ENCODE measurements around the gene PHLPP2. TPM values are rescaled to one million over a fixed set of nuclear protein-coding genes. Genes with fewer than 3 reads are reported as not detected.
A peak's percentile ranks its signal among the peaks of the same experiment; 100 is the strongest.

PHLPP2 gene
- total and polyA plus RNA-seq, 4 experiments from 2014 or later: 1.3 to 10.5 (median 6.2) TPM

GRCh38 chr16:71659471-71659870 is 65.0 kb downstream of the PHLPP2 start:
- H3K4me3 Mint-ChIP-seq: no peak overlapping the region
- no peaks in the 10 kb centered on the region for H3K27me3 ChIP-seq (ENCODE audit: insufficient read depth, low read length)
- peak overlapping the region in 1 of 7 donors; percentile 17 for H3K27ac Mint-ChIP-seq
- peaks cover 45 to 51% of the 10 kb centered on the region in 2 donors for H3K36me3 Mint-ChIP-seq
- H3K36me3 ChIP-seq (ENCODE audit: insufficient read depth, low read length): peaks cover 17% of the 10 kb centered on the region
- H3K9me3 Mint-ChIP-seq: no peaks in the 10 kb centered on the region
- no peak overlapping the region for H3K4me3 ChIP-seq (ENCODE audit: low read length in 2 of 2)
- H3K27me3 Mint-ChIP-seq: no peaks in the 10 kb centered on the region
- H3K9me3 ChIP-seq (ENCODE audit: control insufficient read depth in 1 of 2, low read length in 2 of 2): no peaks in the 10 kb centered on the region
- no peak overlapping the region for H3K27ac ChIP-seq (ENCODE audit: low read depth, low read length)
- H3K4me1 Mint-ChIP-seq: no peaks in the 10 kb centered on the region
- DNase-seq: no peak
- intact Hi-C loops (cut with micrococcal nuclease): no loop called here
- POLR2A ChIA-PET (ENCODE audit: partially characterized antibody): no interaction called here
- CTCF ChIA-PET (ENCODE audit: partially characterized antibody): interaction anchor here (0.7 to 0.9 kb wide), 2 partner anchors 49 to 241 kb away, joined by 3 to 4 read pairs; no protein-coding TSS in a partner anchor
- no peaks in the 10 kb centered on the region for H3K4me1 ChIP-seq (ENCODE audit: insufficient read depth, low read length)

DNA sequence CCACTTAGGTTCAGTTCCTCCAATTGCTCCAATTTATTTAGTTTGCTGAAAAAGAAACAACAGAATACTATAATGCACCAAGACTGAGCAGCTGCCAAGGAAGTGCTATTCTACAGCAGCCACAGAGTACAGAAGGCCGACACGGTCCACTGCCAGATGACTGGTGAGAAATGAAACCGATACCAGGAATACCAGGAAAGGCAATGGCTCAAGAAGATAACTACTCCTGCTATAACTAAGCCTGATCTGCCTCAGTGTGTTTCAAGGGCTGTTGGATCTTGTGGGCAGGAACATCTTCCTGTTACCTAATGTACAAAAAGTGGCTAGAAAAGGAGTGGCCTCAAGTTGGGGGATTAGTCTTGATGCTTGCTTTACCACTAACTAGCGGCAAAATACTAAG is 65.7 kb downstream of the PHLPP2 start:
- CTCF ChIA-PET (ENCODE audit: partially characterized antibody): no interaction called here
- H3K9me3 Mint-ChIP-seq: no peaks in the 10 kb centered on the region
- no peak overlapping the region for H3K4me3 Mint-ChIP-seq
- Histone ChIP-seq H3K27me3 (ENCODE audit: insufficient read depth, low read length) (no peaks in the 10 kb centered on the region), H3K4me1 (ENCODE audit: insufficient read depth, low read length) (no peaks in the 10 kb centered on the region), H3K4me3 (ENCODE audit: low read length in 2 of 2) (no peak overlapping the region), H3K36me3 (ENCODE audit: insufficient read depth, low read length) (peaks cover 17% of the 10 kb centered on the region), H3K27ac (ENCODE audit: low read depth, low read length) (no peak overlapping the region), H3K9me3 (ENCODE audit: control insufficient read depth in 1 of 2, low read length in 2 of 2) (no peaks in the 10 kb centered on the region)
- H3K27ac Mint-ChIP-seq: peak overlapping the region in 3 of 7 donors; percentile 38 to 69 (median 65)
- intact Hi-C loops (cut with micrococcal nuclease): no loop called here
- POLR2A ChIA-PET (ENCODE audit: partially characterized antibody): no interaction called here
- no peaks in the 10 kb centered on the region for H3K27me3 Mint-ChIP-seq
- no peak for DNase-seq
- no peaks in the 10 kb centered on the region for H3K4me1 Mint-ChIP-seq
- H3K36me3 Mint-ChIP-seq: peaks cover 44 to 49% of the 10 kb centered on the region in 2 donors

DNA sequence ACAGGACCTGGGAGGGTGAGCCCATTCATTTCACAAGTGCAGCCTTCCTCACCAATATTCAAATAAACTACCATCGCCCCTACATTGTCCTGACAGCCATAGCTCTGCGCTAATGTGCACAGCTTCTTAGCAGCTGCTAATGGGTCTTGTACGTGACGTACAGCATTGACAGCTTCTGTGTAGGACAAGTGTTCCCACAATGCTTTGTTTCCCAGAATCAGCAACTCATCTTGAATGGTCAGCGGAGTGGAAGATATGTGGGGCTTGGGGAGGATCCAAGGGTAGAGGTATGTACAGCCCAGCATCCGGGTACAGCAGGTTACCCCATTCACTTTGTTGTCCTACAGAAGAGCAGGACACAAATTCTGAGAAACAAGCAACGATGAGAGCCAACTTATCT is 74.8 kb downstream of the PHLPP2 start:
- no peaks in the 10 kb centered on the region for H3K27me3 Mint-ChIP-seq
- peak overlapping the region in 1 of 7 donors; percentile 38 for H3K27ac Mint-ChIP-seq
- H3K36me3 Mint-ChIP-seq: peaks cover 42 to 46% of the 10 kb centered on the region in 2 donors
- H3K9me3 Mint-ChIP-seq: no peaks in the 10 kb centered on the region
- CTCF ChIA-PET (ENCODE audit: partially characterized antibody): no interaction called here
- Histone ChIP-seq H3K36me3 (ENCODE audit: insufficient read depth, low read length) (peaks cover 3% of the 10 kb centered on the region), H3K27me3 (ENCODE audit: insufficient read depth, low read length) (no peaks in the 10 kb centered on the region), H3K27ac (ENCODE audit: low read depth, low read length) (no peak overlapping the region), H3K9me3 (ENCODE audit: control insufficient read depth in 1 of 2, low read length in 2 of 2) (no peaks in the 10 kb centered on the region), H3K4me3 (ENCODE audit: low read length in 2 of 2) (no peak overlapping the region), H3K4me1 (ENCODE audit: insufficient read depth, low read length) (no peaks in the 10 kb centered on the region)
- no peak for DNase-seq
- intact Hi-C loops (cut with micrococcal nuclease): no loop called here
- no peaks in the 10 kb centered on the region for H3K4me1 Mint-ChIP-seq
- H3K4me3 Mint-ChIP-seq: no peak overlapping the region
- POLR2A ChIA-PET (ENCODE audit: partially characterized antibody): no interaction called here

DNA sequence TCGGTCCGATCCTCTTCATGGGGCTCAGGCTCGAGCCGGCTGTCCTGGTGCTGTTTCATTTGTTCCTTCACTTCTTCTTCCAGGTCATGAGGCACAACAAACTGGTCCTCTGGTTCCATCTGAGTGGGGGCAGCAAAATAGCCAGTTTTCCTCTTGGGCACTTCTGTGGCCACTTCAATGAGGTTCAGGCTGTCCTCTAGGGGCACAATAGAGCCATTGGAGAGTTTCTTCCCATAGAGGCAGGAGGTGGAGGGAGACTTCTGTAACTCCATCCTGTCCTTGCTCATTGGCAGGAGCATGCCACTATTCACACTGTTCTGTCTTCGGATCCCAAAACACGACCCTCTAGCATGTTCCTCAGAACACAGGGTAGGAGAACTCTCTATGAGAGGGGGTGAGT is 75.6 kb downstream of the PHLPP2 start:
- H3K9me3 ChIP-seq (ENCODE audit: control insufficient read depth in 1 of 2, low read length in 2 of 2): no peaks in the 10 kb centered on the region
- Mint-ChIP-seq H3K4me3 (no peak overlapping the region), H3K9me3 (no peaks in the 10 kb centered on the region), H3K4me1 (no peaks in the 10 kb centered on the region), H3K36me3 (peaks cover 39 to 43% of the 10 kb centered on the region in 2 donors), H3K27ac (no peak overlapping the region), H3K27me3 (no peaks in the 10 kb centered on the region)
- H3K4me3 ChIP-seq (ENCODE audit: low read length in 2 of 2): no peak overlapping the region
- CTCF ChIA-PET (ENCODE audit: partially characterized antibody): no interaction called here
- H3K4me1 ChIP-seq (ENCODE audit: insufficient read depth, low read length): no peaks in the 10 kb centered on the region
- H3K27me3 ChIP-seq (ENCODE audit: insufficient read depth, low read length): no peaks in the 10 kb centered on the region
- DNase-seq: no peak
- H3K27ac ChIP-seq (ENCODE audit: low read depth, low read length): no peak overlapping the region
- H3K36me3 ChIP-seq (ENCODE audit: insufficient read depth, low read length): no peaks in the 10 kb centered on the region
- POLR2A ChIA-PET (ENCODE audit: partially characterized antibody): no interaction called here
- intact Hi-C loops (cut with micrococcal nuclease): no loop called here

- ChIA-PET POLR2A (ENCODE audit: partially characterized antibody) (no interaction called here), CTCF (ENCODE audit: partially characterized antibody) (no interaction called here)
- H3K4me3 Mint-ChIP-seq: no peak overlapping the region
- DNase-seq: no peak
- no peaks in the 10 kb centered on the region for H3K9me3 ChIP-seq (ENCODE audit: control insufficient read depth in 1 of 2, low read length in 2 of 2)
- no peaks in the 10 kb centered on the region for H3K36me3 ChIP-seq (ENCODE audit: insufficient read depth, low read length)
- no peak overlapping the region for H3K4me3 ChIP-seq (ENCODE audit: low read length in 2 of 2)
- H3K9me3 Mint-ChIP-seq: no peaks in the 10 kb centered on the region
- intact Hi-C loops (cut with micrococcal nuclease): no loop called here
- H3K27me3 Mint-ChIP-seq: no peaks in the 10 kb centered on the region
- no peaks in the 10 kb centered on the region for H3K4me1 Mint-ChIP-seq
- no peaks in the 10 kb centered on the region for H3K4me1 ChIP-seq (ENCODE audit: insufficient read depth, low read length)
- H3K36me3 Mint-ChIP-seq: peaks cover 38 to 39% of the 10 kb centered on the region in 2 donors
- H3K27ac ChIP-seq (ENCODE audit: low read depth, low read length): no peak overlapping the region
- H3K27me3 ChIP-seq (ENCODE audit: insufficient read depth, low read length): no peaks in the 10 kb centered on the region
- no peak overlapping the region for H3K27ac Mint-ChIP-seq
Measured at GRCh38 chr16:71648162-71648561, 76.3 kb downstream of the PHLPP2 start.

DNA sequence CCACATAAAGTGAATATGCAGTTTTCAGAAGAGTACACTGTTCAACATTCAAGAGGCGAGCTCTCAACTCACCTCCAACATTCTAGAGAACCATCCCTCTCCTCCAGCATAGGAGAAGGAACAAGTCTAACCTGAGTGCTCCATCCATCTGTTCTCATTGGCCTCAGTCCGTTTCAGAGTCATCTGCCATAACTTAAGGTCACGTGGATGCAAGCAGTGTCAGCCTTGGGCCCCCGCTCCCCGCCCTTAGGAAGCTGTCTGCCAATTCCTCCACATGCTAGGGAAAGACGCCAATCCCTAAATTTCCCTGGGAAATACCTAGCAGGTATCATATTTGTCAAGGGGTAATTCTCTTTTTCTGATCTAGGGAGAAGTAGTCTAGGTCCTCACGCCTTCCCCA is 77.1 kb downstream of the PHLPP2 start:
- Mint-ChIP-seq H3K4me3 (no peak overlapping the region), H3K27ac (no peak overlapping the region), H3K27me3 (no peaks in the 10 kb centered on the region), H3K36me3 (peaks cover 35 to 41% of the 10 kb centered on the region in 2 donors), H3K4me1 (no peaks in the 10 kb centered on the region), H3K9me3 (no peaks in the 10 kb centered on the region)
- Histone ChIP-seq H3K4me1 (ENCODE audit: insufficient read depth, low read length) (no peaks in the 10 kb centered on the region), H3K36me3 (ENCODE audit: insufficient read depth, low read length) (no peaks in the 10 kb centered on the region), H3K9me3 (ENCODE audit: control insufficient read depth in 1 of 2, low read length in 2 of 2) (no peaks in the 10 kb centered on the region), H3K4me3 (ENCODE audit: low read length in 2 of 2) (no peak overlapping the region), H3K27ac (ENCODE audit: low read depth, low read length) (no peak overlapping the region), H3K27me3 (ENCODE audit: insufficient read depth, low read length) (no peaks in the 10 kb centered on the region)
- CTCF ChIA-PET (ENCODE audit: partially characterized antibody): no interaction called here
- intact Hi-C loops (cut with micrococcal nuclease): no loop called here
- DNase-seq: no peak
- POLR2A ChIA-PET (ENCODE audit: partially characterized antibody): no interaction called here

DNA sequence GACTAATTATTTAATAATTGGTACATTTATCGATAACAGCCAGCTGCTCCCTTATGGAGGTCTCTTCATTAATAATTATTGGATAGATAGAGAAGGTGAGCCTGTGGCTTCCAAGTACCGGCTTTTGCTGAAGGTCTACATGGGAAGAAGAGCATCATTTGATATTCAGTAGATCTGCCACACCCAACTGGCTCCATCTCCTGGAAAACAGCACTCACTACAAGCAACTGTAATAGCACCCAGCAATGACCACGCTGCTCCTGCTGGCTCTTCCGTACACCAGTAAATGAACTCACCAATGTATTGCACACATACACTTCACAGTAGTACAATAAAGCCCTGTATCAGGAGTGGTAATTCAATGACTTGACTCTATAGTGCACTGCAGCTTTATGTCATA is 79.1 kb downstream of the PHLPP2 start:
- intact Hi-C loops (cut with micrococcal nuclease): no loop called here
- Histone ChIP-seq H3K4me3 (ENCODE audit: low read length in 2 of 2) (no peak overlapping the region), H3K27me3 (ENCODE audit: insufficient read depth, low read length) (no peaks in the 10 kb centered on the region), H3K27ac (ENCODE audit: low read depth, low read length) (no peak overlapping the region), H3K36me3 (ENCODE audit: insufficient read depth, low read length) (no peaks in the 10 kb centered on the region), H3K9me3 (ENCODE audit: control insufficient read depth in 1 of 2, low read length in 2 of 2) (no peaks in the 10 kb centered on the region), H3K4me1 (ENCODE audit: insufficient read depth, low read length) (no peaks in the 10 kb centered on the region)
- no peaks in the 10 kb centered on the region for H3K4me1 Mint-ChIP-seq
- H3K9me3 Mint-ChIP-seq: no peaks in the 10 kb centered on the region
- no peak for DNase-seq
- ChIA-PET POLR2A (ENCODE audit: partially characterized antibody) (no interaction called here), CTCF (ENCODE audit: partially characterized antibody) (interaction anchor here (2.1 kb wide), 1 partner anchor 35 kb away, joined by 6 read pairs; no protein-coding TSS in a partner anchor)
- H3K27ac Mint-ChIP-seq: no peak overlapping the region
- no peak overlapping the region for H3K4me3 Mint-ChIP-seq
- H3K36me3 Mint-ChIP-seq: peaks cover 26 to 31% of the 10 kb centered on the region in 2 donors
- H3K27me3 Mint-ChIP-seq: no peaks in the 10 kb centered on the region

GRCh38 chr16:71637398-71637797 is 87.1 kb downstream of the PHLPP2 start:
- no peak overlapping the region for H3K27ac Mint-ChIP-seq
- H3K36me3 ChIP-seq (ENCODE audit: insufficient read depth, low read length): no peaks in the 10 kb centered on the region
- H3K4me1 ChIP-seq (ENCODE audit: insufficient read depth, low read length): no peaks in the 10 kb centered on the region
- intact Hi-C loops (cut with micrococcal nuclease): no loop called here
- no peak overlapping the region for H3K4me3 Mint-ChIP-seq
- no peak for DNase-seq
- ChIA-PET CTCF (ENCODE audit: partially characterized antibody) (no interaction called here), POLR2A (ENCODE audit: partially characterized antibody) (no interaction called here)
- H3K27me3 Mint-ChIP-seq: no peaks in the 10 kb centered on the region
- no peaks in the 10 kb centered on the region for H3K27me3 ChIP-seq (ENCODE audit: insufficient read depth, low read length)
- peaks cover 8 to 12% of the 10 kb centered on the region in 2 donors for H3K36me3 Mint-ChIP-seq
- no peaks in the 10 kb centered on the region for H3K9me3 ChIP-seq (ENCODE audit: control insufficient read depth in 1 of 2, low read length in 2 of 2)
- no peak overlapping the region for H3K4me3 ChIP-seq (ENCODE audit: low read length in 2 of 2)
- H3K4me1 Mint-ChIP-seq: no peaks in the 10 kb centered on the region
- H3K9me3 Mint-ChIP-seq: no peaks in the 10 kb centered on the region
- no peak overlapping the region for H3K27ac ChIP-seq (ENCODE audit: low read depth, low read length)
